ENCODE results near the gene ANKRD10.
"Not testable (repeated sequence)": the region's sequence is repeated elsewhere in the genome, so short reads cannot be mapped to it uniquely, and the experiment has no call there.

ANKRD10 gene

DNA sequence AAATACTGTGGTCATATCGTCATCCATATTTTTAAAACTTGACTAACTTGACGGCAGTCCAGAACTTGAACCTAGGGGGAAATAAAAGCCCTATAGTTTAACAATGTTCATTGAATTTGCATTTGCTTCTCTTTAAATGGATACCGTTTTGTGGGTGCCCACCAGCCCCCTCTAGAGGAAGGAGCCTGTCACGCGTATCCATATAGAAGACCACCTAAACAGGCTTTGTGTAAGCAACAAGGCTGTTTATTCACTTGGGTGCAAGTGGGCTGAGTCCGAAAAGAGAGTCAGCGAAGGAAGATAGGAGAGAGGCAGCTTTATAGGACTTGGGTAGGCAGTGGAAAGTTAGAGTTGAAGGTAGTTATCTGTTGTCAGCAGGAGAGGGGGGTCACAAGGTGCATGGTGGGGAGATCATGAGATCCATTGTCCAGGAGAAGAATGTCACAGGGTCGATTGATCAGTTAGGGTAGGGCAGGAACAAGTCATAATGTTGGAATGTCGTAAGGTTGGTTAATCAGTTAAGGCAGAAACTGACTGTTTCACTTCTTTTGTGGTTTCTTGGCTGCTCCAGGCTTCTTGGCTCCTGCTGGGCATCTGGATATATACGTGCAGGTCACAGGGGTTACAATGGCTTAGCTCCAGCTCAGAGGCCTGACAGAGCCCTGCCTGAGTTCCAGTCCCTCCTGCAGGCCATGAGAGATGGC lies 42.5 kb upstream of the ANKRD10 start:
- DNase-seq (ENCODE audit: insufficient read length, low spot score) (no peak), FAIRE-seq (no peak)
- TF ChIP-seq CTCF (IDR thresholded peaks at IDR 0.05; ENCODE audit: insufficient read depth, missing control alignments), result no peak

- not testable (repeated sequence) for DNase-seq (ENCODE audit: insufficient read length, low spot score); FAIRE-seq
Measured at GRCh38 chr13:110956216-110956615, 41.3 kb upstream of the ANKRD10 start.

DNA sequence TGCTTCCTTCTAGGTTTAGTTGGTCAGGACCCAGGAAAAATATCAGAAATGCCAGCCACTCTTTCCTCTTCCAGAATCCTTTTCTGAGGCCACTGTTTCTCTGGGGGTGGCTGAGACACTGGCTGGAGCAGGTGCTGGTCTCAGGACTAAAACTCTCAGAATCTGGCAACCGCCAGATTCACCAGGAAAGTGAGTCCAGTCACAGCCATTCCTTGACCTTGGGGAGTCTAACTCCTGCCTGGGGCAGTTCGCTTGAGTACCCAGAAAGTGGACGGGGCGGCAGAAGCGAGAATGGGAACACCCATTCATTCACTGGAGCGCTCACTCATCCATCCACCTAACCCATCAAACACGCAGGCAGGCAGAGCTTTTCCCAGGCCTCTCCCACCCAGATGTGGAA lies 40.7 kb upstream of the ANKRD10 start:
- FAIRE-seq; DNase-seq (ENCODE audit: insufficient read length, low spot score): not testable (repeated sequence)

DNA sequence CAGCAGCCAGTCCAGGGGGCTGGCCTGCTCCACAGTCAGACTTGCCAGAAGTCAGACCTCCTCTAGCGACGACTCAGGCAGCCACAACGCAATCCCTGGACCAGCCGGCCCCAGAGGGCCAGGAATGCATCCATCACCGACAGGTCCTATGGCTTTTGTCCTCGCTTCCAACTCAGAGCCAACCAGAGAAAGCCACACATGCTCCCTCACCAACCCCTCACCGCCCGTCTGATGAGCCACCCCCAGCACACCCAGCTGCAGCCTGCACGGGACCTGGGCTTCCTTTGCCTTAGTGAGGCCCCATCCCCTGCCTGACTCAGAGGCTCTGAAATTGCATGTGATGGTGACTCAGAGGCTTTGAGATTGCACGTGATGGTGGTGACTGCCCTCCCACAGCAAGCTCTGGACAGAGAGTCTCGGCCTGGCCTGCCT lies 40.2 kb upstream of the ANKRD10 start:
- DNase-seq (ENCODE audit: insufficient read length, low spot score); FAIRE-seq: not testable (repeated sequence)

- not testable (repeated sequence) for FAIRE-seq; DNase-seq (ENCODE audit: insufficient read length, low spot score)
Measured at GRCh38 chr13:110954533-110954920, 39.7 kb upstream of the ANKRD10 start.

DNA sequence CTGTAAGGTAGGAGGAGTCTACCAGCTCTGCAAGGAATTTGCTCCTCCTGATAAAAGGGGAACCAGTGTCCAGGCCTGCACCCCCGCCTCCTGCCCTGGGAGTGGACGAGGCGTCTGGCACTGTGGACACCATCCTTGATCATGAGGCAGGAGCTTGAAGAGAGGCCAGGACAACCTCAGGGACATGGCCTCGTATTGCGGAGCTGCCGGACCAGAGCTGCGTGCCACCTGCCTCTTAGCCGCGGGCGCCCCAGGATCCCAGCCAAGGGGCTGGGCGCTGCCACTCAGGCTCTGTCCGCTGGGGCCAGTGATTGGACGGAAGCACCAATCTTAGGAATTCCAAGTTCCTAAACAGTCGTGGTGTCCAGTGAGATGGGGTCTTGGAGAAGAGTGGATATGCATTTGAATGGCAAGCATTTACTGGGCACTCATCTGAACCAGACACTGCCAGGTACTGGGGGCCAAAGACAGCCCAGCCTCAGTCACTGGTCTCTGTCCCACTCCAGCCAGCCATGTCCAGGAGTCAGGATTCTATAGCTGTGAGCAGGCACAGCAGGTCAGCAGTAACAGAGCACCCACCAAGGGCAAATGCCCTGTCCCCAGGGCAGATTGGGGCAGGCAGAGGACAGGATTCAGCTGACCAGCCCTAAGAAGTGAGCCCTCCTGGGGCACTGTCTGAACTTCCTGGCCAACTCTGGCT lies 39.1 kb upstream of the ANKRD10 start:
- no peak for FAIRE-seq
- no peak for DNase-seq (ENCODE audit: insufficient read length, low spot score)
- TF ChIP-seq CTCF (IDR thresholded peaks at IDR 0.05; ENCODE audit: insufficient read depth, missing control alignments), result no peak

GRCh38 chr13:110953416-110953815 lies 38.5 kb upstream of the ANKRD10 start:
- FAIRE-seq (no peak), DNase-seq (ENCODE audit: insufficient read length, low spot score) (no peak)
- no peak for TF ChIP-seq CTCF (IDR thresholded peaks at IDR 0.05; ENCODE audit: insufficient read depth, missing control alignments)

- DNase-seq (ENCODE audit: insufficient read length, low spot score); FAIRE-seq: not testable (repeated sequence)
Measured at GRCh38 chr13:110952135-110952534, 37.3 kb upstream of the ANKRD10 start.

DNA sequence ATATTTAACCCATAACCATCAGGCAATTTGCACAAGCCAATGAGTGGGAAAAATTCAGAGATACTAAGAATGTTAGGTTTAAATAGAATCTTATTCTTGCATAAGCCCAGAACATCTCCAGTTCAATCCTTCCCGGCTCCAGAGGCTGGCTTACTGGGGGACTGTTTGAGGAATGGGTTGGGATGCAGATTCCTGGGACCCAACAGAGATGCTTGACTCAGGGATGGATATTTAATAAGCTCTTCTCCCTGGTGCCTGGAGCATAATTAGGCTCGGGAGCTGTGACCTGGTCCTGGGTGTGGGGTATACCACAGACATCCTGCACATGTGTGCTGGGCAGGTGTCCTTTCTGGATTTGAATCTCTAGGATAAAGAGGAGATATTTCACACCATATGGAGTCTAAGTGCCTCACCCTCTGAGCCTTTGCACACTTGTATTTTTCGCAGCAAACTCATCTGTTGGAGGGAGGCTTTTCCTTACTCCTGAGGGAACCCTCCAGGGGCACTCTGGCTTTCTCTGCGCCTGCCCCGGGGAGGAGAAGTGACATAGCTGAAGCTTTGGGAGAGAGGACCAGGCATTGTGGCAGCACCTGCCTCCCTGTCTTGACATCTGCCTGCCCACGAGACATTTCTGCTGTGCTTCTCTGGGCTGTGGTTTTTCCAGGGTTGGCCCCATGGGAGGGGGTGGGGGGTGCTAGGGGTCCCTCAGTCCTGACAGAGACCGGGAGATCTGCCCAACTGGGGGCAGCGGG lies 36.1 kb upstream of the ANKRD10 start:
- no peak for TF ChIP-seq CTCF (IDR thresholded peaks at IDR 0.05; ENCODE audit: insufficient read depth, missing control alignments)
- DNase-seq (ENCODE audit: insufficient read length, low spot score), result no peak
- FAIRE-seq, result no peak

Data from D721Med (cell line).